B cell (primary cell): Measurements from ENCODE around the gene CHAF1B.

Experiments used
- CTCF ChIP-seq: fragments of 200-600 bp; IDR thresholded peaks from one replicate; pipeline ENCODE4 v1.8.0; 2022; ENCODE audit warnings: antibody characterized with exemption, mild to moderate bottlenecking
- EZH2 ChIP-seq: IDR thresholded peaks from 2 replicates; pipeline ENCODE4 v1.6.1; 2012; ENCODE audit warnings: borderline replicate concordance, low read depth, mild to moderate bottlenecking, moderate library complexity, low read length; ENCODE audit not compliant: insufficient read depth, poor library complexity, severe bottlenecking

- TF ChIP-seq CTCF = no peak
- no peak for TF ChIP-seq EZH2
These were observed 40.1 kb downstream of the CHAF1B start for GRCh38 chr21:36425286-36425685.
